Activated CD4-positive, alpha-beta T cell treated with anti-CD3 and anti-CD28 coated beads, Interleukin-2, amount 50 U/mL, for 4 hours (primary cell): ENCODE data around the gene CCDC74B.
A peak's percentile ranks its signal among the peaks of the same experiment; 100 is the strongest.
"Not testable (repeated sequence)": the region's sequence is repeated elsewhere in the genome, so short reads cannot be mapped to it uniquely, and the experiment has no call there.

Source experiments
- DNase-seq, 2 experiments: peaks; one replicate each; pipeline ENCODE4 v3.0.0-alpha.2; 2020

The CCDC74B gene

DNA sequence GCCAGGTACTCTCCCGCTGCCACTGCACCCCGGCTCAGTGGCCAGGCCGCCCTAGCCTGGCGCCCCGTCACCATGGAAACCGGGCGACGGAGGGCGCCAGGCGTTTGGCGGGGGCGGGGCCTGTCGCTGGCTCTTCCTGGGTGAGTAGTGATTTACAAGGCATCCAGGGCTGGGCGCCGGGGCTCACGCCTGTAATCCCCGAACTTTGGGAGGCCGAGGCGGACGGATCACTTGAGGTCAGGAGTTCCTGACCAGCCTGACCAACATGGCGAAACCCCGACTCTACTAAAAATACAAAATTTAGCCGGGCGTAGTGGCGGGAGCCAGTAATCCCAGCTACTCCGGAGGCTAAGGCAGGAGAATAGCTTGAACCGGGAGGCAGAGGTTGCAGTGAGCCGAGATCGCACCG is at the start of gene CCDC74B:
CCDC74B (minus strand) TSS at position 107 of the 409 bp plus-strand sequence. CDS start 116 bp downstream, outside the sequence.
- DNase-seq, result peak; percentile 40 to 45

DNA sequence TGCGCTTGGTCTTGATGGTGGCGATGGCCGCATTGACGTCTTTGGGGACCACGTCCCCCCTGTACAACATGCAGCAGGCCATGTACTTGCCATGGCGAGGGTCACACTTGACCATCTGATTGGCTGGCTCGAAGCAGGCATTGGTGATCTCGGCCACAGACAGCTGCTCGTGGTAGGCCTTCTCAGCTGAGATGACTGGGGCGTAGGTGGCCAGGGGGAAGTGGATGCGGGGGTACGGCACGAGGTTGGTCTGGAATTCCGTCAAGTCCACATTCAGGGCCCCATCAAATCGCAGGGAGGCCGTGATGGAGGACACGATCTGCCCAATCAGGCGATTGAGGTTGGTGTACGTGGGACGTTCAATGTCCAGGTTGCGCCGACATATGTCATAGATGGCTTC is 48.9 kb upstream of the CCDC74B start:
- DNase-seq, result not testable (repeated sequence)

DNA sequence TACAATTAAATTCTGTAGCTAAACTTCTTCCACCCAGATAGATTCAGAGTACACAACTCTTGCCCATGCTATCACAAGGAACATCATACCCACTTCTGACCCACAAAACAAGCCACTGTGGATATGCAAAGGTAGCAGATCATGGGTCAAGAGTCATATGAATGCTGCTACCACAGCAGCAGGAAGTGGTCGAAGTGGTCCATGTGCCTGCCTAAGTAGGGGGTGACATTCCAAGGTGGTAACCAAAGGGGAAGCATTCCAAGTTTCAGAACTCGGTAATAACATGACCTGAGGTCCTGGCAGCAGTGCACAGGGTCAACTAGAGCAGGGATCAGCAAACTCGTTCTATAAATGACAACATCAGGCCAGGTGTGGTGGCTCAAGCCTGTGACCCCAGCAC is 47.5 kb upstream of the CCDC74B start:
- not testable (repeated sequence) for DNase-seq

DNA sequence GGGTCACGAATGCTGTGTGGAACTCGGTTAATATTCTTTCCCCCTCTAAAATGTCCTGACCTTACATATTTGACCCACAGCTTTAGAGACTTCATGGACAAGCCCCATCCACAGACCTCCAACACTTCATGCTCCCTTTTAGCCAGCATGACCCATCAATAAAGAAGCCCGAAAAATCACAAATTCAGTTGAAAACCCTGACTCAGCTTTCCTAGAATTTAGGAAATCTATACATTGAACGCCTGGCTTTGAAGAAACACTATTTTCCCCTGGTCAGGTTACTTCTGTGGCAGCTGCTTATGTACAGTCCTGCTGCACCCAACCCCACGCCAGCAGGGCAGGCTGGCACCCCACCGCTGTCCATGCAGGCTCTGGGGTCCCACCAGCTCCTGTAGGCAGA is 46.4 kb upstream of the CCDC74B start:
- not testable (repeated sequence) for DNase-seq

DNA sequence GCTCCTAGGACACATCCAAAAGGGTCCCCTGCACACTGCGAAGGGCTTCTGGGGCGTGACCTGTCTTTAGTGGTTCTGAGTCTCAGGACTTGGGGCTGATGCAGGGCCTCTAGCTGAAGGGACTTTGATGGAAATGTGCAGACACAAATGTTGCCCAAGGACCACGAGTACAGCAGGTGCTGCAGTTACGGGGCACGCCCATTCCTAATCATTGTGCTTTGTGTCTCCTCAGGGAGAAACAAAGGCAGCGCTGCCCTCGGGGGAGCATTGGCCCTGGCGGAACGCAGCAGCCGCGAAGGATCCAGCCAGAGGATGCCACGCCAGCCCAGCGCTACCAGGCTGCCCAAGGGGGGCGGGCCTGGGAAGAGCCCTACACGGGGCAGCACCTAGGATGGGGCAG is 45.3 kb upstream of the CCDC74B start:
- no peak for DNase-seq

DNA sequence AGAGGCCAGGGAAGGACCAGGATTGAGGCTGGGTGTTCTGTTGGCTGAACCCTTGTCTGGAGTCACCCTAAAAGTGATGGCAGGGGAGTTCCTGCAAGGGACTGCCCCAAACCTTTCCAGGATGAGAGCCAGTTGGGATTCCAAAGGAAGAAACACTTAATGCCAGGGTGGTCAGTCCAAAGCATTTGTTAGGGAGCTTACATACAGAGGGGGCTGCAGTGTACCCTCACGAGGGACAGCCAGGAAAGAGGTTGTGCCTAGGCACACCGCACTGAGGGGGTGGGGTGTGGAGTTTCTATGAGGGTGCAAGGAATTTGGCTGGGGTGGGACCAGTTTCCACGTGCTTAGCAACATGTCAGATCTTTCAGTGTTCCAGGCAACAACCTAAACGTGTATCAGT is 44.0 kb upstream of the CCDC74B start:
- DNase-seq, result not testable (repeated sequence)

DNA sequence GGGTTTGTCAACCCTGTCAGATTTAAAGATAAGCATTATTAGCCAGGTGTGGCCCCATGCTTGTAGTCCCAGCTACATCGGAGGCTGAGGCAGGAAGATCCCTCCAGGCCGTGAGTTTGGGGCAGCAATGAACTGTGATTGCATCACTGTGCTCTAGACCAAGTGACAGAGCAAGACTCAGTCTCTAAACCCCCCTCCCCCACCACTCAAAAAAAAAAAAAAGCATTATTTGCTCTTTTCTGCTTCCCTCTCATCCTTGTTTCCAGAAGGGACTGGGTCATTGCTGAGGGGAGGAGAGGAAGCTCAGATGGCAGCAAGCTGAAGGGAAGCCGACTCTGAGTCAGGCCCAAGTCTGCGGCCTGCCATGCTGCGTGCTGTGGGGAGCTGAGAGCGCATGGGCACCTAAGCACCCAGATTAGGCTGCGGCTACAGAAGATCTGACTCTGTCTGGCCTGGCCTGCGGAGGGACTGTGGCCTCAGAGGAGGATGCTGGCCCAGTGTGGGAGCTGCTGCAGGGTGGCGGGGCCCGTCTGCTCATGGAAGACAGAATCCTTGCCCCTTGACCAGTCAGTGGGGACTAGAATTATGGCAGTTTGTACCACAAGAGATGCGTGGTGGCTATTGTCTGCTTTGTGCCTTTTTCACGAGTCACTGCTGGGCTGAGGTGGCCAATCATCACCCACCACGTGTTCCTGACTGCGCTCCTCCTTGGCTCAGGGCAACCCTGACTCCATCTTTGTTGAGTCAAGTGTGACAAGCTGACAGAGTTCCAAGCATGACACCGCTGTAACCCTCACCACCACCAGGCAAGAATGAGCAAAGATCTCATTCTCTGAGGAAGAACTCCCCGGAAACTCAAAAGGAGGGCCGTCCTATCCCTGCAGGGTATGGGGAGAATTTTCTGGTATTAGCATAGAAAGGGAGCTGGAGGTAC is 43.2 kb upstream of the CCDC74B start:
- DNase-seq, result not testable (repeated sequence)

DNA sequence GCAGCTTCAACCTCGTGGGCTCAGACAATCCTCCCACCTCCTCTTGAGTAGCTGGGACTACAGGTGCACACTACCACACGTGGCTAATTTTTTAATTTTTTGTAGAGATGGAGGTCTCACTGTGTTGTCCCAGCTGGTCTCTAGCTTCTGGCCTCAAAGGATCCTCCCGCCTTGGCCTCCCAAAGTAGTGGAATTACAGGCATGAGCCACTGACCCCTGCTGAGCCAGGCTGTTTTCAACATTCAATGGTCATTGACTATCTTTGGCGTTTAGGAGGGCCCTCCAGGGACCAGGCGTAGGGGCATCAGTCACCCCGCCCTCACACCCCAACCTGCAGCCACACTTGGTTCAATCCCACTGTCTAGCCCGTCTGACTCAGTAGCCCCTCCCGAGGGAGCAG is 42.4 kb upstream of the CCDC74B start:
- DNase-seq, result no peak

DNA sequence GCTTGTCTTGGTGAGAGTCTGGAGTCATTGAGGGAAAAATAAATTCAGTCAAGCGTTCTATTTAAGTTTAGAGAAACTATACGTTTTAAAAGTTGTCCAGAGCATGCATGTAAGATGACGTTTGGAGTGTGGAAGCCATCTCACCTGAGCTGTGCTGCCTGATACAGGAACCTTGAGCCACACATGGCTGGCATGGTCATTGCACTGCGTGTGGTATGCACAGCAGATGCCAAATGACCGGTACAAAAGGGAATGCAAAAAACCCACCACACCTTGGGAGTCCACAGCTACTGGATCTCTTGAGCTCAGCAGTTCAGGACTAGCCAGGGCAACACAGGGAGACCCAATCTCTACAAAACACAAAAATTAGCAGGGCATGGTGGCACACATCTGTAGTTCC is 41.5 kb upstream of the CCDC74B start:
- no peak for DNase-seq

DNA sequence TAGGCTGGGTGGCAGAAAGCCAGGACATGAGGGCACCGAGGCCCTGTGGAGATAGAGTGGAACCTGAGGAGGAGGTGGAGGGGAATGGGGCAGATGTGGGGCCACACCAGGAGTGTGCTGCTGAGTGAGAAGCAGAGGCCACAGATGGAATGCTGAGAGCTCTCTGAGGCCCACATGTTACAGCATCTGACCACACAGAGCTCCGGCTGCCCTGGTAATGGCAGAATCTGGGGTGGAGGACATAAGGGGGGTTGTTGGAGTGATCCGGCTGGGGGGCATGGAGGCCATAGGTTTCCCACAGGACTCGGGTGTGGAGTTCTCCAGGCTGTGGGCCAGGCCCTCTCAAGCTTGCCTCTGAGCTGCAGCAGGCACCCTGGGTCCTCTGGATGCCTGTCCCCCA is 41.0 kb upstream of the CCDC74B start:
- DNase-seq, result no peak

DNA sequence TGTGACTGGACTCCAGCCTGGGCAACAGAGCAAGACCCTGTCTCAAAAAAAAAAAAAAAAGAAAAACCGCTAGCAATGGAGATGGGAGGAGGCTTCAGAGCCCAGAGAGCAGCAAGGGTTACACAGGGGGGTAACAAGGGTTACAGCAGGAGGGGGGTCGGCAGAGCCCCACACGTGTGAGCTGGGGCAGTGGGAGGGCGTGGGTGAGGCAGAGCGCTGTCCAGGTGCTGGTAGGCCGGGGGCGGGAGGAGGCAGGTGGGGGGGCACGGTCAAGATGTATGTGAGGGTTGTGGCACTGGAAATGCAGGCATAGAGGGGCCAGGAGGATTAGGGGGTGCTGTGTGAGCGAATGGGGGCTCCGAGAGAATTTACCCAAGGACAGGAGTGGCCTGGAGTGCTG is 40.5 kb upstream of the CCDC74B start:
- DNase-seq, result no peak

DNA sequence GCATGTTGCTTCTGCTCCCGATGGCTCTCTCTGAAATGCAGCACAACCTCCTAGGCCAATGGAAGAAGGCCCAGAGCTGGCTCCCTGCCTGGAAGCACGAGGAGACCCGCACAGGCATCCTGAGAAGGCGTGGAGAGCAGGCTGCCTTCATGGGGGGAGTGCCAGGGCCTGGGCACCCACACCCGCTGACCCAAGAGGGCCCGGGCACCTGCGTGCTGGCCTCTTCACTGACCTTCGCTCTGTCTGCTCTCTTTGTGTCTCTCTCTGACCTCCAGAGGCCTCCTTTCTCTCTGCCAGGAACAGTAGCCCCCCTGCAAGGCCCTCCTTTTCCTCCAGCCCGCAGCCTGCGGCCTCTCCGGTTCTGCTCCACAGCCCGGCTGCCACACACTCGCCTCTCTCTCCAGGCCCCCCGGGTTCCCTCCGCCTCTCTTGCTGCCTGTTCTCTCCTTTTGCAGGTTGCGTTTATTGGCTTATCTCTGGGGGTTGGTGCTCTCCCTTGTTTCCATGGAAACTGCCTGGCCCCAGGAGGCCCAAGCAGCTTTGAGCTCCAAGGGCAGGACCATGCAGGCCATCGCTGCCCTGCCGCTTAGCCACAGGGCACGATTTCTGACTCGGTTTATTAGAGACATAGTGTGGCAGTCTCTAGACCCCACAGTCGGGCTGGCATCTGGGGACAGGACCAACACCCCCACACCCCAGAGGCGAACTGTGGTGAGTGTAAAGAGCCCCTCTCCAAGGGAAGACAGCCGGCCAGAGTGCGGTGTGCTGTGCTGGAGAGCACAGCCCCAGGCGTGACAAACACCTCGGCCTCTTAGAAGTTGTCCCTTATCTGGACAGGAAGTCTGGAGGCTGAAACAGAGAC is 38.8 kb upstream of the CCDC74B start:
- DNase-seq, result no peak

DNA sequence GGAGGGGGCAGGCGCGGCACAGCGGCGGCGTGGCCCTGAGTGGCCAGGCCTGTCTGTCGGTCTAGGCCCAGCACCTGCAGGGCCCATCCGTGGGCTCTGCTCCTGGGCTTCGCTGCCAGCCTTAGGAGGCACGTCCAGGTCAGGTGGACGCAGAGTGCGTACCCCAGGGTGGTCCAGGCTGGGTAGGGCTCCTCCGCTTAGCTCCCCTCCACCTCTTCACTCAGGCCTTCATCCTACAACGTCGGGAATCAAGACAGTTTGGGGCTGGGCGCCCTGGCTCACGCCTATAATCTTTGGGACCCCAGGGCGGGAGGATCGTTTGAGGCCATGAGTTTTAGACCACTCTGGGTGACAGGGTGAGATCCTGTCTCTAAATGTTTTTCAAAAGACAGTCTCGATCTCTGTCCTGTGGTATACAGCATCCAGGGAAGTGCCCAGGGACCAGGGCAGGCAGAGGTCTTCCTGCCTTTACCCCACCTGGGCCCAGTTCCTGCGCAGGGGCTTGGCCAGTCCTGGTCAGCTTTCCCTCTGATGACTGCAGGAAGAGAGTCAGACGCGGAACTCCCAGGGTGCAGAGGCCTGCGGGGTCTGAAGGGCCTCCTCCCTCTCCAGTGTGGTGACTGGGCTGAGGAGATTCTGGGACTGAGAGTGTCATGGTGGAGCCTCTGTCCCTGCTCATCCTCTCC is 38.1 kb upstream of the CCDC74B start:
- not testable (repeated sequence) for DNase-seq

DNA sequence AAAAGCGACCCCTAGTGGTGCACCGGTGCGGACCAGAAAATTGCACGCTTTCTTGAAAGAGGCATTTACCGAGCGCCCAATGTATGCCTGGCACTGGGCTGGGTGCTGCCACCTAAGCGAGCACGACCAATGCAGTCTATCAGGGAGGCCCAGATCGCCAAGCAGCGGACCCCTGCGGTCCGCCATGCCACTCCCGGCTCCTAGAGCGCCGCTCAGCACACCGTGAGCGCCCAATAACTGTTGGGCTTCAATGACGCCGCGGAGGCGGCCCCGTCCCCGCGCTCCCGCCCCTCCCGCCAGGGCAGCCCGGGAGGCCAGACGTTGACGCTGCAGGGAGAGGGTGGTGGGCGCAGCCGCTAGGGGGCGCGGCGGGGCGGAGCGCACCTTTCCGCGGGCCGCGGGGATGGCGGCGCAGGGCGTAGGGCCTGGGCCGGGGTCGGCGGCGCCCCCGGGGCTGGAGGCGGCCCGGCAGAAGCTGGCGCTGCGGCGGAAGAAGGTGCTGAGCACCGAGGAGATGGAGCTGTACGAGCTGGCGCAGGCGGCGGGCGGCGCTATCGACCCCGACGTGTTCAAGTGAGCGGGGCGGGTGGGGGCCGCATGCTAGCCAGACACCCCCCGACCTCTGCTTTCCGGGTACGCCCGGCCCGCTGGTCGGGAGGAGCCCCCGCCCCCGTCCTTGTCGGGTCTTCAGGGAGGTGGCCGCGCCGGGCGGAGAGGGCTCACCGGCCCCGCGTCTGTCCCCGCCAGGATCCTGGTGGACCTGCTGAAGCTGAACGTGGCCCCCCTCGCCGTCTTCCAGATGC is 37.2 kb upstream of the CCDC74B start, which contains the start of gene MZT2B:
MZT2B (plus strand) TSS at position 383 of the 803 bp plus-strand sequence; CDS start at position 404, 21 bp downstream.
- peak; percentile 84 to 85 for DNase-seq

DNA sequence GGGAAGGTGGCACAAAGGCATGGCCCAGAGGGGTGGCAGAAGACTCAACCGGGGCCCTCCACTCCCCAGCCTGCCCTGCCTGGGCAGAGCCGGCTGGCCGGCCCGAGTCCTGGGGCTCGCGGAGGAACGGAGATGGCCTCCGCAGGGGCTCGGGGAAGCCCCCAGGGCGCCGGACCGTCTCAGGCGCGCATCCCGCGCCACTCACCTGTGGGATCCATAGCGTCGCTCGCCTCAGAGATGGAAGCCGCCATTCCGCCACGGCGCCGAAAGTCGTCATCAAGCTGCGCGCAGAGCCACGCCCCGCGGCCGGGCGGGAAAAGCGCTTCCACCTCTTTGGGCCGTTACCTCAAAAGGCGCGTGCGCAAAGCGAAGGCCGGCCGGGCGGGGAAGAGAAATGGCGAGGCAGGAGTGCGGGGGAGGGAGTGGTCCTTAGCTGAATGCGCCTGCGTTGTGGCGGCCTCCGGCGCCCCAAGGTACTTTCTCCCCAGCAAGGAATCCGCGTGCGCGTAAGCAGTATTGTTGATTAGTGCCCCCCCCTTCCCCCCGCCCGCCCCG is 36.5 kb upstream of the CCDC74B start, which contains the start of gene SMPD4:
SMPD4 (minus strand) TSS at position 278 of the 555 bp plus-strand sequence. CDS start 5,010 bp downstream, outside the sequence.
- DNase-seq, result peak; percentile 97

DNA sequence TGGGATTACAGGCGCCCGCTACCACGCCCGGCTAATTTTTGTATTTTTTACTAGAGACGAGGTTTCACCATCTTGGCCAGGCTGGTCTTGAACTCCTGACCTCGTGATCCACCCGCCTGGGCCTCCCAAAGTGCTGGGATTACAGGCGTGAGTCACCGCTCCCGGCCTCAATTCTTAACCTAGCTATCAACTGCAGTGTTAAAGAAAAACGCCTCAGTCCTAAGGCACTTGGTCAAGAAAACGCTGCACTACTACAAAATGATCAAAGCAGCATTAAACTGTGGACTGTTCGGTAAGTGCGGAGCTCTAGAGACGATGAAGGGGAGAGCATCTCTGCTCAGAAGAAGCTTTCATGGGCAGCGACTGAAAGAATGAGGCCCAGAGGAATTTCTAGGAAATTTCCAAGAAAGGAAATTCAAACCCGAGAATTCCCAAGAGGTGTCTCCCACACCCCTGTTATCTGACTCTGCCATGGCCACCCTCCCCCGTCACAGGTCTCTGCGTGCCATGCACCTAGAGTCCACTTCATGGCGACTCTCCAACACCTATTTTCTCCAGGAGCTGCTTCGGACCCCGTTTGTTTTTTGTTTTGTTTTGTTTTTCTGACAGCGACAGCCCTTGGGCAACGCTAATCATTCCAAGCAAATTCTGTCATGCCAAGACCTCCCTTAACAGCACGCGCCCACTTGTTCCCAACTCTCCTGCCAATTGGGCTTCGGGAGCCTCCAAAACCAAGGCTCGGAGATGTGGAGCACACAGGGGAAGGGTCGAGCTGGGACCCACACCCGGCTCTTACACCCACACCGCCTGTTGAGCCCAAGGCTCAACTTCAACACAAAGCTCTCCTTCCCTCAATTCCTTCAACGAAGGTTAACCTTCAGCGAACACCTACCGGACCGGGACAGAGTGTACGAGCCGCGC is 35.8 kb upstream of the CCDC74B start:
- DNase-seq, result not testable (repeated sequence)

DNA sequence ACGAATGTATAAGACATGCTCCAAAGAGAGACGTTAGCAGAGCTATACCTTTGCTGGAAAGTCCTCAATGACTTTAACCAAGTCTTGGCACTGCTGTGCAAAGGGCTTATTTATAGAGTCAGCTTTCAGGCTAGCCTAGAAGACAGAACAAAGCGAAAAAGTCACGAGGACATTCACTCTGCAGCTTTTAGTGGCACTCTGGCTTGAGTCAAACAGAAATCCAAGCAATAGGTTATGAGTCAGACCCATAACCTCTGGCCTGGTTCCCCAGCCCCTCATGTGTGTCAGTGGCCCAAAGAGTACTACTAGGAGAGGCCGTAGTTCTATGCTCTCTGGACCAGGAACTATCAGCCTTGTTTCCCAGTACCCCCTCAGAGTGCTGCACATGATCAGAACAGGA is 30.0 kb upstream of the CCDC74B start:
- not testable (repeated sequence) for DNase-seq

DNA sequence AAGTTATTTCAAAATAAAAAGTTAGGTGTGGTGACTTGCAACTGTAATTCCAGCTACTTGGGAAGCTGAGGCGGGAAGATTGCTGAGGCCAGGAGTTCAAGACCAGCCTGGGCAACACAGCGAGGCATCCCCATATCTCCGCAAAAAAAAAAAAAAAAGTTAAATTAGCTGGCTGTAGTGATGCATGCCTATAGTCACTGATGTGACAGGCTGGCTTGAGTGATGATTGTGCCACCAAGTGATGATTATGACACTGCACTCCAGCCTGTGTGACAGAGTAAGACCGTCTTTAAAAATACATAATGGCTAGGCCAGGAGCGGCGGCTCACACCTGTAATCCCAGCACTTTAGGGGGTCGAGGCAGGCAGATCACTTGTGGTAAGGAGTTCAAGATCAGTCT is 25.0 kb upstream of the CCDC74B start:
- DNase-seq, result no peak

DNA sequence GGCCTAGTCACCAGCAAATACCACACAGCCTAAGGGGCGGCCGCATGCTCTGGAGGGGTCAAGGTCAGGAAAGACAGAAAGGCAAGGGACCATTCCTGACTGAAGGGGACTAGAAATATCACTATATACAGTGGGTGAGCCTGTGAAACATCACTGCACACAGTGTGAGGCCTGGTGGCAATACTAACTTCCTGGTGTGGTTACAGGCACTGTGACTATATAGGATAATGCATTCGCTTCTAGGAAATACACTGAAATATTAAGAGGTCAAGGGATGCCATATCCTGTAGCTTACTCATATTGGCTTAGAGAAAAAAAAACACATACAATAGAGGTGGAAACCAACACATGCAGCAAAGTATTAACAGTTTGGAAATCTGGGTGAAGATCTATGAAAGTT is 24.3 kb upstream of the CCDC74B start:
- DNase-seq, result not testable (repeated sequence)

DNA sequence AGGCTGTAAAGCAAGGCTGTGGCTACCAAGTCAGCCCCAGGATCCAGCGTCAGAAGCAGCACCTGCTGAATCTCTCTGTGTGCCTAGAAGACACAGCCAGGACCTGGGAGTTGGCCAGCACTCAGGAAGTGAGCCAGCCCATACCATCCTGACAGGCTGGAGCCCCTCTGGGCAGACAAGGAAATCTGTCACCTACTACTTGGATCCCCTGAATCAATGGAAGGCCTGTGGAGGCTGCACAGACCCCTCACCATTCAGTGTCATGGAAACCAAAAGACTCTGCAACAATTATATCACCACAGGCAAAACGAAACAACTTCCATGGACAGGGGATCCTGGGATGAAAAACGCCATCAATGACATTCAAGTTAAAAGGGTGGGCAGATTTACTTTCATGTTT is 21.7 kb upstream of the CCDC74B start:
- DNase-seq, result not testable (repeated sequence)
